ENCODE measurements around the gene E2F4. TPM values are rescaled to one million over a fixed set of nuclear protein-coding genes. Genes with fewer than 3 reads are reported as not detected.

Gene E2F4
- total RNA-seq, 8 experiments from 2014 or later = 27.7 to 83.7 (median 48.5) TPM

- Histone ChIP-seq H3K4me3 (peak overlapping the region in 3 of 5 donors; percentile 86 to 92 (median 86)), H3K27ac (no peak overlapping the region), H3K4me1 (replicated peaks in 1 of 2) (peaks cover 15 to 21% of the 10 kb centered on the region in 2 donors)
- 20 to 100% (median 70%) methylated on average over 1 to 2 of the region's 2 CpGs; no CpG with 5 or more reads in 4 of the 10 experiments for WGBS, 10 experiments
- ATAC-seq (replicated peaks in 6 of 8) = no peak
- in situ Hi-C loops (cut with MboI; ENCODE audit: low pct_unique_long_range_greater_than_20kb in 2 of 9, low sequenced_read_pairs in 9 of 9, unreplicated experiment in 9 of 9) = no loop called here
Measured at GRCh38 chr16:67182288-67182687, 9.7 kb upstream of the E2F4 start.

- ATAC-seq (replicated peaks in 6 of 8) = no peak
- peak overlapping the region in 1 of 2 donors; percentile 99 for H3K27ac ChIP-seq
Measured at GRCh38 chr16:67183284-67183626, 8.7 kb upstream of the E2F4 start.

GRCh38 chr16:67183627-67184452 is 8.1 kb upstream of the E2F4 start, which contains the start of gene MATCAP1:
Gene MATCAP1 (minus strand): TSS chr16:67183963. CDS start chr16:67180610, 3,353 bp downstream.
- Histone ChIP-seq H3K4me3 (peak within 1 kb of the TSS; percentile 81 to 92 (median 86)), H3K27ac (peak within 1 kb of the TSS; percentile 99), H3K4me1 (replicated peaks in 1 of 2) (peaks cover 15 to 21% of the 10 kb centered on the region in 2 donors)
- ATAC-seq (replicated peaks in 6 of 8) = peak; percentile 81 to 88 (median 86)
- 0% methylated on average over 3 to 37 of the region's 77 CpGs; no CpG with 5 or more reads in 7 of the 10 experiments for WGBS, 10 experiments
- in situ Hi-C loops (cut with MboI; ENCODE audit: low pct_unique_long_range_greater_than_20kb in 2 of 9, low sequenced_read_pairs in 9 of 9, unreplicated experiment in 9 of 9) = no loop called here

More at GRCh38 chr16:67183284-67183626, 8.7 kb upstream of the E2F4 start:
- 0 to 44% (median 3%) methylated on average over 2 to 8 of the region's 11 CpGs; no CpG with 5 or more reads in 3 of the 10 experiments for WGBS, 10 experiments
- Histone ChIP-seq H3K4me3 (peak overlapping the region; percentile 81 to 92 (median 86)), H3K4me1 (replicated peaks in 1 of 2) (peaks cover 15 to 21% of the 10 kb centered on the region in 2 donors)
- in situ Hi-C loops (cut with MboI; ENCODE audit: low pct_unique_long_range_greater_than_20kb in 2 of 9, low sequenced_read_pairs in 9 of 9, unreplicated experiment in 9 of 9) = no loop called here

- Histone ChIP-seq H3K4me3 (peak overlapping the region; percentile 81 to 92 (median 86)), H3K27ac (peak overlapping the region; percentile 99), H3K4me1 (replicated peaks in 1 of 2) (peaks cover 15 to 21% of the 10 kb centered on the region in 2 donors)
- ATAC-seq (replicated peaks in 6 of 8) = peak in 7 of 8 experiments; percentile 2 to 39 (median 31)
- 0 to 9% (median 7%) methylated on average over 4 to 11 of the region's 59 CpGs; no CpG with 5 or more reads in 6 of the 10 experiments for WGBS, 10 experiments
- in situ Hi-C loops (cut with MboI; ENCODE audit: low pct_unique_long_range_greater_than_20kb in 2 of 9, low sequenced_read_pairs in 9 of 9, unreplicated experiment in 9 of 9) = no loop called here
Measured at GRCh38 chr16:67184453-67184994, 7.4 kb upstream of the E2F4 start.

- in situ Hi-C loops (cut with MboI; ENCODE audit: low pct_unique_long_range_greater_than_20kb in 2 of 9, low sequenced_read_pairs in 9 of 9, unreplicated experiment in 9 of 9) = no loop called here
- Histone ChIP-seq H3K27ac (peak overlapping the region; percentile 99), H3K4me1 (replicated peaks in 1 of 2) (peaks cover 15 to 21% of the 10 kb centered on the region in 2 donors), H3K4me3 (peak overlapping the region in 4 of 5 donors; percentile 81 to 92 (median 86))
- peak; percentile 12 to 50 (median 26) for ATAC-seq (replicated peaks in 6 of 8)
- WGBS, 10 experiments = 0 to 19% (median 2%) methylated on average over 1 to 6 of the region's 43 CpGs; no CpG with 5 or more reads in 6 of the 10 experiments
Measured at GRCh38 chr16:67184995-67185650, 6.8 kb upstream of the E2F4 start.

GRCh38 chr16:67185651-67186134 is 6.3 kb upstream of the E2F4 start:
- ATAC-seq (replicated peaks in 6 of 8) = no peak
- no peak overlapping the region for H3K27ac ChIP-seq
- peak overlapping the region in 2 of 5 donors; percentile 86 for H3K4me3 ChIP-seq
- in situ Hi-C loops (cut with MboI; ENCODE audit: low pct_unique_long_range_greater_than_20kb in 2 of 9, low sequenced_read_pairs in 9 of 9, unreplicated experiment in 9 of 9) = no loop called here
- H3K4me1 ChIP-seq (replicated peaks in 1 of 2) = peaks cover 19 to 21% of the 10 kb centered on the region in 2 donors
- 0 to 33% (median 17%) methylated on average over 1 to 9 of the region's 12 CpGs; no CpG with 5 or more reads in 1 of the 10 experiments for WGBS, 10 experiments

GRCh38 chr16:67186550-67186950 is 5.4 kb upstream of the E2F4 start:
- Histone ChIP-seq H3K4me1 (replicated peaks in 1 of 2) (peaks cover 19% of the 10 kb centered on the region in 2 donors), H3K27ac (no peak overlapping the region), H3K4me3 (no peak overlapping the region)
- in situ Hi-C loops (cut with MboI; ENCODE audit: low pct_unique_long_range_greater_than_20kb in 2 of 9, low sequenced_read_pairs in 9 of 9, unreplicated experiment in 9 of 9) = no loop called here
- WGBS, 10 experiments = 20 to 59% (median 52%) methylated on average over 2 to 3 of the region's 5 CpGs; no CpG with 5 or more reads in 7 of the 10 experiments
- no peak for ATAC-seq (replicated peaks in 6 of 8)

GRCh38 chr16:67187175-67187890 is 4.6 kb upstream of the E2F4 start:
- Histone ChIP-seq H3K27ac (no peak overlapping the region), H3K4me1 (replicated peaks in 1 of 2) (peaks cover 14 to 17% of the 10 kb centered on the region in 2 donors), H3K4me3 (no peak overlapping the region)
- no peak for ATAC-seq (replicated peaks in 6 of 8)
- 53 to 86% (median 60%) methylated on average over 1 to 8 of the region's 26 CpGs; no CpG with 5 or more reads in 7 of the 10 experiments for WGBS, 10 experiments
- in situ Hi-C loops (cut with MboI; ENCODE audit: low pct_unique_long_range_greater_than_20kb in 2 of 9, low sequenced_read_pairs in 9 of 9, unreplicated experiment in 9 of 9) = no loop called here

GRCh38 chr16:67188323-67188722 is 3.6 kb upstream of the E2F4 start:
- in situ Hi-C loops (cut with MboI; ENCODE audit: low pct_unique_long_range_greater_than_20kb in 2 of 9, low sequenced_read_pairs in 9 of 9, unreplicated experiment in 9 of 9) = no loop called here
- 40 to 93% (median 55%) methylated on average over 1 to 3 of the region's 4 CpGs; no CpG with 5 or more reads in 5 of the 10 experiments for WGBS, 10 experiments
- no peak overlapping the region for H3K27ac ChIP-seq
- H3K4me1 ChIP-seq (replicated peaks in 1 of 2) = peaks cover 14 to 15% of the 10 kb centered on the region in 2 donors
- no peak for ATAC-seq (replicated peaks in 6 of 8)
- H3K4me3 ChIP-seq = no peak overlapping the region

- peaks cover 17 to 18% of the 10 kb centered on the region in 2 donors for H3K4me1 ChIP-seq (replicated peaks in 1 of 2)
- no peak overlapping the region for H3K4me3 ChIP-seq
- in situ Hi-C loops (cut with MboI; ENCODE audit: low pct_unique_long_range_greater_than_20kb in 2 of 9, low sequenced_read_pairs in 9 of 9, unreplicated experiment in 9 of 9) = no loop called here
- H3K27ac ChIP-seq = no peak overlapping the region
- WGBS, 10 experiments = 80 to 96% (median 85%) methylated on average over 1 to 10 of the region's 15 CpGs; no CpG with 5 or more reads in 5 of the 10 experiments
- no peak for ATAC-seq (replicated peaks in 6 of 8)
Measured at GRCh38 chr16:67188798-67189197, 3.2 kb upstream of the E2F4 start.

GRCh38 chr16:67190041-67190440 is 1.9 kb upstream of the E2F4 start, which contains the start of gene EXOC3L1:
Gene EXOC3L1 (minus strand): TSS chr16:67190136. CDS start chr16:67189676, 460 bp downstream.
- H3K4me3 ChIP-seq = no peak within 1 kb of the TSS
- ATAC-seq (replicated peaks in 6 of 8) = no peak
- in situ Hi-C loops (cut with MboI; ENCODE audit: low pct_unique_long_range_greater_than_20kb in 2 of 9, low sequenced_read_pairs in 9 of 9, unreplicated experiment in 9 of 9) = no loop called here
- 80% methylated on average over 1 of the region's 6 CpGs; no CpG with 5 or more reads in 9 of the 10 experiments for WGBS, 10 experiments
- peaks cover 16 to 17% of the 10 kb centered on the region in 2 donors for H3K4me1 ChIP-seq (replicated peaks in 1 of 2)
- H3K27ac ChIP-seq = no peak within 1 kb of the TSS

All from motor neuron (in vitro differentiated cells).